ENCODE results near the gene SNAPC3. TPM values are rescaled to one million over a fixed set of nuclear protein-coding genes. Genes with fewer than 3 reads are reported as not detected.

SNAPC3 gene
- total and polyA plus RNA-seq, 2 of the 4 experiments (the other 2 are of a cell fraction), result 22.0 to 31.0 TPM

DNA sequence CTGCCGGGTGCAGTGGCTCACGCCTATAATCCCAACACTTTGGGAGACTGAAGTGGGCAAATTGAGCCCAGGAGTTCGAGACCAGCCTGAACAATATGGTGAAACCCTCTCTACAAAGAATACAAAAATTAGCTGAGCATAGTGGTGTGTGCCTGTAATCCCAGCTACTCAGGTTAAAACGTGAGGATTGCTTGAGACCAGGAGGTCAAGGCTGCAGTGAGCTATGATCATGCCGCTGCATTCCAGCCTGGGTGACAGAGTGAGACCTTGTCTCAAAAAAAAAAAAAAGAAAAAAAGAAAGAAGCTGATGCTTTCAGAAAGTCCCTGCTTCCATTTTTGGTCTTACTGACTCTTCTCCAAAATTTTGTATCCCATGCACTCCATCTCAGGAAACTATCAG, 31.3 kb downstream of the SNAPC3 start:
- Histone ChIP-seq H3K14ac (replicated peaks; ENCODE audit: low read depth, low read length) (no peak overlapping the region), H3K4me1 (ENCODE audit: control insufficient read depth, insufficient read depth, low read length) (no peaks in the 10 kb centered on the region), H4K8ac (ENCODE audit: low read depth in 2 of 2, low read length in 2 of 2) (no peak overlapping the region), H3K4me3 (ENCODE audit: insufficient read depth, low read depth, low read length) (no peak overlapping the region), H3K9me1 (ENCODE audit: insufficient read depth, low read length) (no peaks in the 10 kb centered on the region), H3K79me1 (ENCODE audit: low read depth in 1 of 2, low read length in 2 of 2) (peaks cover 9 to 11% of the 10 kb centered on the region in 2 experiments; a peak in 3 of 4 replicates), H3K4me2 (ENCODE audit: low read depth, low read length) (no peak overlapping the region), H3K9ac (ENCODE audit: low read depth, low read length) (no peak overlapping the region), H3K9me3 (ENCODE audit: control insufficient read depth, insufficient read depth, low read length) (no peaks in the 10 kb centered on the region), H3K27ac (ENCODE audit: insufficient read depth, low read length) (no peak overlapping the region), H2BK5ac (ENCODE audit: low read depth, low read length, poor library complexity, severe bottlenecking) (no peak overlapping the region), H2BK15ac (ENCODE audit: low read depth, low read length) (no peak overlapping the region), H2AK9ac (replicated peaks; ENCODE audit: low read depth, low read length, poor library complexity) (no peak overlapping the region), H3K23ac (ENCODE audit: low read depth, low read length) (no peak overlapping the region), H3K18ac (ENCODE audit: low read depth, low read length) (no peak overlapping the region), H4K5ac (ENCODE audit: low read depth, low read length) (no peak overlapping the region), H4K91ac (ENCODE audit: insufficient read depth, low read depth, low read length) (no peak overlapping the region), H2BK120ac (ENCODE audit: low read depth, low read length) (no peak overlapping the region), H3K27me3 (ENCODE audit: control insufficient read depth, insufficient read depth, low read length) (no peaks in the 10 kb centered on the region), H3K56ac (ENCODE audit: extremely low read depth, insufficient read depth, low read length) (no peak overlapping the region), H2BK20ac (ENCODE audit: low read depth, low read length) (no peak overlapping the region), H3K4ac (ENCODE audit: low read depth, low read length) (no peak overlapping the region), H3K36me3 (ENCODE audit: control insufficient read depth, insufficient read depth, low read length) (peaks cover 46% of the 10 kb centered on the region), H2AK5ac (ENCODE audit: low read depth, low read length) (no peak overlapping the region), H4K20me1 (ENCODE audit: insufficient read depth, low read length) (no peaks in the 10 kb centered on the region), H2AFZ (replicated peaks; ENCODE audit: low read length, poor library complexity) (no peak overlapping the region)
- ATAC-seq (ENCODE audit: low read depth), result no peak
- WGBS, 2 experiments (ENCODE audit: extremely low coverage in 2 of 2, insufficient read length in 1 of 2), result no CpG with 5 or more reads among the region's 5 CpGs
- CTCF ChIA-PET, result no interaction called here
- in situ Hi-C loops (cut with MboI; ENCODE audit: low sequenced_read_pairs), result no loop called here
- TF ChIP-seq POLR2A (IDR thresholded peaks at IDR 0.05; ENCODE audit: low read depth, low read length) (no peak), NFE2L2 (IDR thresholded peaks at IDR 0.05; ENCODE audit: low read depth, low read length) (no peak), SMC3 (IDR thresholded peaks at IDR 0.05; ENCODE audit: low read depth, low read length) (no peak), FOS (IDR thresholded peaks at IDR 0.05; ENCODE audit: low read depth, low read length) (no peak), CEBPB (IDR thresholded peaks at IDR 0.05; ENCODE audit: low read depth, low read length) (no peak), CHD1 (IDR thresholded peaks at IDR 0.05; ENCODE audit: low read depth, low read length) (no peak), USF2 (IDR thresholded peaks at IDR 0.05; ENCODE audit: low read depth, low read length) (no peak), MAZ (IDR thresholded peaks at IDR 0.05; ENCODE audit: borderline replicate concordance, low read depth, low read length) (no peak), RFX5 (IDR thresholded peaks at IDR 0.05; ENCODE audit: low read depth, low read length) (no peak), RCOR1 (IDR thresholded peaks at IDR 0.05; ENCODE audit: insufficient replicate concordance, low read length) (no peak)
- POLR2A ChIA-PET (ENCODE audit: unreplicated experiment), result no interaction called here
- dilution Hi-C loops (cut with HindIII; ENCODE audit: low sequenced_read_pairs, unreplicated experiment), result no loop called here
- BruUV-seq (replicated peaks), result no TSS peak
- no peak for DNase-seq
- intact Hi-C loops (cut with micrococcal nuclease), result no loop called here

Data from IMR-90 (cell line).